HG02884 (cell line): Measurements from ENCODE around the gene LRP1.

ENCODE experiments used
- ATAC-seq: cut with Tn5 transposase; IDR thresholded peaks from one replicate; pipeline ENCODE4 v1.9.1; 2021; ENCODE audit warnings: mild to moderate bottlenecking, moderate library complexity; ENCODE audit not compliant: unreplicated experiment

LRP1 gene

DNA sequence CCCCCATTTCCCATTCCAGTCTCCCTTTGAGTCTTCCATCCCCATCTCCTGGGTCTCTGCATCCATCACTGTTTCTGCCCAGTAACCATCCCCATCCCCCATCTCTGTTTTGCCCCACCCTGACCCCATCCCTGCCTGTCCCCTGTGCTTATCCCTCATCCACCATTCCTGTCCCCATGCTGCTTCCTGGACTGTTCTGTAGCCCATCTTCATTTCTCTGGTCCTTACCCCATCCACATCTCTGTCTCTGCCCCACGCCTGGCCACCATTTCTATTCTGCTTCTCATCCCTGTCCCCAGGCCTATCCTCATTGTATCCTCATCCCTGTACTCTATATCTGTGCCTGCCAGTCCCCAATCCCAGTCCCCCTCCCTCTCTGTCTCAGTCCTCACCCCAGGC is 92.5 kb downstream of the LRP1 start:
- ATAC-seq, result no peak

- ATAC-seq, result no peak
Observed at GRCh38 chr12:57221169-57221917, 93.1 kb downstream of the LRP1 start.

GRCh38 chr12:57222286-57223190 is 94.3 kb downstream of the LRP1 start:
- no peak for ATAC-seq

DNA sequence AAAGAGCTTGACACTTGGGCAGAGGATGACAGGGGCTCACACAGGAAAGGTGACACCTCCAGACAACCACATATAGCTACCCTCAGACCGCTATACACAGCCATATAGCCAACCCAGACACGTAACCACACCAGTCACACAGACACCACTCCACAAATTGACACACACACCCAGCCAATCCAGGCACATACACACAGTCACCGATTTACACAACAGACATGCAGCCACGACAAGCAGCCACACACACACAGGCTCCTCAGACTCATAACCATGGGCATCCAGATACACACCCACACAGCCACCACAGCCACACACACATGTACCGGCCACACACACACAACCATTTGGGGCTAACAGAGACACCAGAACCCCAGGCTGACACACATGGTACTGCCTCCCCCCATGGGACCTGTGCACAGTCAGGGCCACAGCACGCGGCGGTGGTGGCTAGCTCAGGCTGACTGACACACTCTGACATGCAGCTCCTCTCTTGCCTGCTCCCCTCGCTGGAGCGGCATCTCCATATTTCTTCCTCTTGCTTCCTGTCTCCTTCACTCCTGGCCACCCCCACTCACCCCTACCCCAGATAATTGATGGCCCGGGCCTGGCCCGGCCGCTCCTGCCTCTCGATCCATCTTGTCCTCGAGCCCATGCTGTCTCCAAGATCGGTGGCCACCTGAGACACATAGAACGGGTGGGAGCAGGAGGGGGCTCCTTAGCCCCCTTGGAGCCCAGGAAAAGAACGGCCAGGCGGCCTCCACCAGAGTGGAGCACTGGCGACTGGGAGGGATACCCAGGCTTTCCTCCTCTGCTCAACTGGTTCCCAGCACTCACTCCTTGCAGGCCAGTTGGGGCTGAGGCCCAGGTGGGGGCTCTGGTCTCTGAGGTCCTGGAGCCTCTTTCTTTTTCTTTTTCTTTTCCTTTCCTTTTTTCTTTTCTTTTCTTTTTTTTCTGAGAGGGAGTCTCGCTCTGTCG is 95.2 kb downstream of the LRP1 start:
- ATAC-seq, result no peak

- ATAC-seq, result no peak
Observed at GRCh38 chr12:57224278-57224972, 96.1 kb downstream of the LRP1 start.

DNA sequence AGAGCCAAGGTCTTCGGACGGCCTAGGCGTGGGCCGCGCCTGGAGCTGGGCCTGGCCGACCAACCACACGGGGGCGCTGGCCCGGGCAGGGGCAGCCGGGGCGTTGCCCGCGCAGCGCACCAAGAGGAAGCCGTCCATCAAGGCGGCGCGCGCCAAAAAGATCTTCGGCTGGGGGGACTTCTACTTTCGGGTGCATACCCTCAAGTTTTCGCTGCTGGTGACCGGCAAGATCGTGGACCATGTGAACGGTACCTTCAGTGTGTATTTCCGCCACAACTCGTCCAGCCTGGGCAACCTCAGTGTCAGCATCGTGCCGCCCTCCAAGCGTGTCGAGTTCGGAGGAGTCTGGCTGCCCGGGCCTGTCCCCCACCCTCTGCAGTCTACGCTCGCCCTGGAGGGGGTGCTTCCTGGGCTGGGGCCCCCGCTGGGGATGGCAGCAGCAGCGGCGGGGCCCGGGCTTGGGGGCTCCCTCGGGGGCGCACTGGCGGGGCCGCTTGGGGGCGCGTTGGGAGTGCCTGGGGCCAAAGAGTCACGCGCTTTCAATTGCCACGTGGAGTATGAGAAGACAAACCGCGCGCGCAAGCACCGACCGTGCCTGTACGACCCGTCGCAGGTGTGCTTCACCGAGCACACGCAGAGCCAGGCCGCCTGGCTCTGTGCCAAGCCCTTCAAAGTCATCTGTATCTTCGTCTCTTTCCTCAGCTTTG is 96.8 kb downstream of the LRP1 start:
- ATAC-seq, result no peak

- no peak for ATAC-seq
Observed at GRCh38 chr12:57225680-57226210, 97.5 kb downstream of the LRP1 start.

GRCh38 chr12:57226588-57227314 is 98.5 kb downstream of the LRP1 start:
- no peak for ATAC-seq

DNA sequence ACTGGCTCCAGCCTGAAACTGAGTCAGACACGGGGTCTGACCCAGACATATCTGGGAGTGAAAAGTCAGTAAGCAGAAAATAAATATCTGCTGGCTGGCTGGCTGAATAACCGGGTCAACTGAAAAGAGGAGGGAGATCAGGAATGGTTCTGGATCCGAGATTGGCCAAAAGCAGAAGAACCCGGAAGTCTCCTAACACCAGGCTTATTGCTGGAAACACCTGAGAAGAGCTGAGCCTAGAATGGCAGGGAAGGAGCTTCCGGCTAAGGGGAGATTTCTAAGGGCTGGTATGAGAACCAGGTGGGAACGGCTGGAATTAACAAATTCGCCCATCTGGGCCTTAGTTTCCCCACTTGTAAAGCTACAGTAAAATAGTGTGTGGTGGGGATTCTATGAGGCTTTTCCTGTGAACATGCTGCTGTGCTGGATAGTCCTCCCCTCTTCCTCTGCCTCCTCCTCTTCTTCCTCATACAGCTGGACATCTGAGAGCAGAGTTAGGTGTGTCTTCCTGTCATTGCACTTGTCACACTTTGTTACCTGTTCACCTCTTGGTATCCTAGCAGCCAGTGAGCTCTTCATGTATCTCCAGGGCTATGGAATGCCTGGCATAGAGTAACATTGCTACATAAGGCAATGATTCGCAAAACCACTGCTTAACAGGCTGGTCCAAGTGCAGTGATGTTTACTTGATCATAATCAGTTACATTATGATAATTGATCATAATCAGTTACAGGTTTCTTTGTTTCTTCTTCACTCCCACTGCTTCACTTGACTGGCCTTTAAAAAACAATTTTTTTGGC is 99.2 kb downstream of the LRP1 start:
- ATAC-seq, result no peak

DNA sequence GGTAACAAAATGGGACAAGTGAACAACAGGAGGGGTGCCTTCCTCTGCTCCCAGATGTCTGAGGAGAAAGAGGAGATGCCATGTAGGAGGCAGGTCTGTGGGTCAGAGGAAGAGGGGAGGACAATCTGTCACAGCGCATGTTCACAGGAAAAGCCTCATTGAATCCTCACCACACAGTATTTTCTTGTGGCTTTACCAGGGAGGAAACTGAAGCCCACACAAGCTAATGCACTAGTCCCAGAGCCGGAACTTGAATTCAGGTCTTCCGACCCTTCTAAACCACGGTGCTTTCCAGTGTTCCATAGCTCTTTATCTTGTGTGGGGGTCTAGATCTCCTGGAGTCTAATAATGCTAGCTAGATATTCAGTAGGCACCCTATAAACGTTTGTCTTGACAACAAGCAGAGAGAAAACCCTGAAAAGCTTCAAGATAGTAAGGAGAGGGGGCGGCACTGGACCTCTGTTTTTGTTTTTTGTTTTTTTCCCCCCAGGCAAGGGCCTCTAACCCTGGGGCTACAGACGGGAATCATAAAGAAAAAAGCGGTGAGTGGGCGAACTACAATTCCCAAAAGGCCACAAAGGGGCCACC is 100.9 kb downstream of the LRP1 start:
- ATAC-seq, result peak; percentile 14

DNA sequence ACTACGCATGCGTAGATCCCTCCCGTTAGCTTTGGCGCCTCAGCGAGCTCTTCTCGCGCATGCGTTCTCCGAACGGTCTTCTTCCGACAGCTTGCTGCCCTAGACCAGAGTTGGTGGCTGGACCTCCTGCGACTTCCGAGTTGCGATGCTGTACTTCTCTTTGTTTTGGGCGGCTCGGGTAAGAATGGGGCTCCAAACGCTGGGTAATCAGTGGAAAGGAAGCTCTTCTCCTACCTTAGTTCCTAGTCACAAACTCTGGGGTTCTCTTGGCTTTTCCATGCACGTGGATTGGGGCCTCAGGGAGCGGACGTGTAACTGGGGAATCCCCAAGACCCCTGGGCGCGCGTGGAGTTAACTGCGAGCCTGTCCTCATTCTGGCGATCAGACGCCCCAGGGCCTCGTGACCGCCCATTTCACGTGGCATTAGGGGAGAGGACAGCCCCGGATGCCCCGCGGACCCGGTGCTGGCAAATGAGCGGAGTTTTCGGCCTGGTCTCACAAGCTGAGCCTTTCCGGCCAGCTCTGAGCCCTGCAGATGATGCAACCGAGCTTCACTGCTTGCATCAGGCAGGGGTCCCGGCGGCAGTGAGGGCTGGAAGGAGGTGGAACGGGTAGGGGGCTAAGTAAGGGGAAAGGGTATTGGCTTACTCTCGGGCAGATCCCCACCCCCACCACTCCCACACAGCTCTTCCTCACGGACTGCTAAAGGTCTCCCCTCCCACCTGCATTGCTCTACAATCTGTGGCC is 101.5 kb downstream of the LRP1 start, which contains the start of gene SHMT2:
Gene SHMT2 (plus strand): TSS at position 78 of the 747 bp plus-strand sequence. CDS start 68 bp downstream, at position 146.
- ATAC-seq, result peak; percentile 46

- ATAC-seq, result no peak
Observed at GRCh38 chr12:57230381-57231155, 102.3 kb downstream of the LRP1 start.

DNA sequence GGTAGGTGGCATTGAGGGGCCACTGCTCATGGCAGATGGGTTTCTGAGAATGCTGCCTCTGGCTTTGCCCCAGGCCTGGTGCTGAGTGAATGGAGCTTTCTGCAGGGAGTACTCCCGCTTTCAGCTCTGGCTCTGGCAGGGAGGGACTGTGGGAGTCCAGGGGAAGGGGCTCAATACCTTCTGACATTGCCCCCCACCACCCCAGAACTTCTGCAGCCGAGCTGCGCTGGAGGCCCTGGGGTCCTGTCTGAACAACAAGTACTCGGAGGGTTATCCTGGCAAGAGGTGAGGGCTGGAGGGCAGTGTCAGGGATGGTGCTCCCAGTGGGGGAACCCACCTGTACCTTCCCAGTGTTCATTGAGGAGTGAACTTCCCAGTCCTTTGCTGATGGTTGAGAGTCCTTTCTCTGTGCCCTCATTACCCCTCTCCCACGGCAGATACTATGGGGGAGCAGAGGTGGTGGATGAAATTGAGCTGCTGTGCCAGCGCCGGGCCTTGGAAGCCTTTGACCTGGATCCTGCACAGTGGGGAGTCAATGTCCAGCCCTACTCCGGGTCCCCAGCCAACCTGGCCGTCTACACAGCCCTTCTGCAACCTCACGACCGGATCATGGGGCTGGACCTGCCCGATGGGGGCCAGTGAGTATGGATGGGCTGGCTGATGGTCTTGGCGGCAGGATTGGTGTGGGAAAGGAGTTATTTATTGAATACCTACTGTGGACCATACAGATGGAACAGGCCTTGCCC is 103.2 kb downstream of the LRP1 start:
- ATAC-seq, result no peak

DNA sequence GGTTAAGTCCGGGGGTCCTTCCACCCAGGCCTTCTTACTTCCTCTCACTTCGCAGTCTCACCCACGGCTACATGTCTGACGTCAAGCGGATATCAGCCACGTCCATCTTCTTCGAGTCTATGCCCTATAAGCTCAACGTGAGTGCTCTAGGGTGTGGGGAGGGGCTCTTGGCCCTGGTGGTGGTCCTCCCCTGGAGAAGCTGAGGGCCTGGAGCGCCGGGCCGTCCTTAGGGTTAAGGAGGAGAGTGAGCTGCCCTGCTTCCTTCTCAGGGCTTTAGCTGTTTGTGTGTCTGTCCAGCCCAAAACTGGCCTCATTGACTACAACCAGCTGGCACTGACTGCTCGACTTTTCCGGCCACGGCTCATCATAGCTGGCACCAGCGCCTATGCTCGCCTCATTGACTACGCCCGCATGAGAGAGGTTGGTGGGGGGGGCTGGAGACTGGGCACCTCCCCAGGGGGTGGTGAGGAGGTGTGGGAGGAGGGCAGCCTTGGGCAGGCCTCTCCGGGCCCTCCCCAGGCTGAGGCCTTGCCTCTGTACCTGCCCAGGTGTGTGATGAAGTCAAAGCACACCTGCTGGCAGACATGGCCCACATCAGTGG is 104.0 kb downstream of the LRP1 start:
- no peak for ATAC-seq
